Stomach (tissue), 9 donors: ENCODE results near the gene TBXAS1. TPM values are rescaled to one million over a fixed set of nuclear protein-coding genes. Genes with fewer than 3 reads are reported as not detected.

ENCODE experiments used
- DNase-seq, 2 donors: peaks; one replicate each; pipeline versions ENCODE4 v3.0.0 to v3.0.0-alpha.2; 2013 to 2019
- H3K27ac ChIP-seq, 5 donors: fragments of 200-600 bp in 4 of 5; sonication (generic) in 4 of 5; one replicate each; pipeline ENCODE4 v1.5.1; 2013 to 2019; ENCODE audit warnings: mild to moderate bottlenecking in 1 of 5, moderate library complexity in 1 of 5
- H3K27me3 ChIP-seq, 3 donors: fragments of 200-600 bp; sonication (generic); one replicate each; pipeline ENCODE4 v1.5.1; 2017 to 2019; ENCODE audit warnings: mixed run types in 1 of 3
- H3K36me3 ChIP-seq, 4 donors: fragments of 200-600 bp; sonication (generic); 1 replicate in 3 of 4; 2 replicates in 1 of 4; pipeline ENCODE4 v1.5.1; 2016 to 2019
- H3K4me1 ChIP-seq, 4 donors: fragments of 200-600 bp; sonication (generic); one replicate each; pipeline ENCODE4 v1.5.1; 2016 to 2019
- H3K4me3 ChIP-seq, 4 donors: fragments of 200-600 bp; sonication (generic) in 3 of 4; one replicate each; pipeline ENCODE4 v1.5.1; 2016 to 2019; ENCODE audit warnings: mild to moderate bottlenecking in 1 of 4
- H3K9me3 ChIP-seq, 4 donors: fragments of 200-600 bp; sonication (generic); one replicate each; pipeline ENCODE4 v1.5.1; 2016 to 2019
- EP300 ChIP-seq: sonication (generic); formaldehyde crosslinking; IDR thresholded peaks from one replicate; pipeline ENCODE4 v1.6.1; 2017; ENCODE audit warnings: antibody characterized with exemption
- POLR2A ChIP-seq, 4 donors: fragments of 450-650 bp; IDR thresholded peaks; one replicate each; pipeline ENCODE4 v1.6.1; 2016; ENCODE audit warnings: antibody characterized with exemption in 4 of 4, control low read depth in 2 of 4, mild to moderate bottlenecking in 1 of 4, moderate library complexity in 1 of 4
- POLR2AphosphoS5 ChIP-seq, 3 donors: sonication (generic); formaldehyde crosslinking; IDR thresholded peaks; one replicate each; pipeline ENCODE4 v1.6.1; 2016; ENCODE audit warnings: antibody characterized with exemption in 3 of 3
- WGBS, 5 donors: extraction: QIAGEN DNeasy Blood & Tissue Kit in 3 of 5; methylation state at CpG; one replicate each; pipeline versions ENCODE4 v1.1.5 to v1.1.7; 2013 to 2018; 5-methylcytosine and 5-hydroxymethylcytosine counted together
- intact Hi-C: fragments of 100-400 bp; cut with DNase I; formaldehyde crosslinking; loops from one replicate; pipeline ENCODE4 v1.15.1; 2023; ENCODE audit warnings: low total_unique reads
- polyA plus RNA-seq, 3 donors: library from polyadenylated mRNA; stranded (reverse); fragments of 200-250 nt; gene quantifications; one replicate each; pipeline ENCODE4 v1.2.3, GENCODE V29; 2013
- total RNA-seq, 5 donors: library from RNA; depleted of rRNA; stranded (reverse); fragments of >200 nt; gene quantifications; one replicate each; pipeline versions ENCODE4 v1.1.0 to v1.2.3, GENCODE V29; 2014 to 2016
- TF ChIP-seq, protein P1 (sequence below), 7 experiments: fragments of 450-650 bp in 4 of 7; fragments of 200-600 bp in 3 of 7; sonication (generic) in 3 of 7; IDR thresholded peaks; one replicate each; pipeline ENCODE4 v1.5.1; 2016 to 2019; ENCODE audit warnings: antibody characterized with exemption in 7 of 7, control low read depth in 2 of 7, mild to moderate bottlenecking in 1 of 7
- donor health status: healthy with polysubstance abuse.
- donor health status: Bipolar disorder and iron deficiency.
- donor health status: healthy.

TBXAS1 gene
- total and polyA plus RNA-seq, 8 donors = 1.4 to 92.8 (median 15.1) TPM

DNA sequence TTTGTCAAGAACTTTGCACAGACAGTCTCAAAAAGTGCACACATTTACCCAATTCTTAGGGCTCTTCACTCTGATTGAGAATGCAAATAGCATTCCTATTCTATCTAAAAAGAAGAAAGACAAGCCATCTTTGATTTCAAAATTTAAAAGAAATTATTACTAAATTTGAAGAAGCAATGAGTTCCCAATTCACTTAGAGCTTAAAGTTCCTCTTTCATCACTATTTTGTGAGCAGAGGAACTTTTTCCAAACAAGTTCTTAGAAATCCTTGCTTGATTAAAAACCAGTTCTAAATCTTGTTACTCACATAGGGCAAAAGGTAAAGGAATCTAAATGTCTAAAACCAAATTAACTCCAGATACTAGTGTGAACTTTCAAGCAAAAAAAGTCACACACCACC, 56.4 kb downstream of the TBXAS1 start:
- no peak overlapping the region for H3K27ac ChIP-seq
- DNase-seq = no peak
- no peak overlapping the region for H3K4me3 ChIP-seq
- no peaks in the 10 kb centered on the region for H3K9me3 ChIP-seq
- H3K36me3 ChIP-seq = peaks cover 0 to 3% (median 0%) of the 10 kb centered on the region in 4 donors
- no peaks in the 10 kb centered on the region for H3K27me3 ChIP-seq
- peaks cover 0 to 28% (median 3%) of the 10 kb centered on the region in 4 donors for H3K4me1 ChIP-seq
- intact Hi-C loops = no loop called here
- TF ChIP-seq EP300 = no peak
- TF ChIP-seq POLR2A (IDR thresholded peaks at IDR 0.05) = no peak
- TF ChIP-seq POLR2AphosphoS5 (IDR thresholded peaks at IDR 0.05) = no peak
- TF ChIP-seq, protein P1, sequence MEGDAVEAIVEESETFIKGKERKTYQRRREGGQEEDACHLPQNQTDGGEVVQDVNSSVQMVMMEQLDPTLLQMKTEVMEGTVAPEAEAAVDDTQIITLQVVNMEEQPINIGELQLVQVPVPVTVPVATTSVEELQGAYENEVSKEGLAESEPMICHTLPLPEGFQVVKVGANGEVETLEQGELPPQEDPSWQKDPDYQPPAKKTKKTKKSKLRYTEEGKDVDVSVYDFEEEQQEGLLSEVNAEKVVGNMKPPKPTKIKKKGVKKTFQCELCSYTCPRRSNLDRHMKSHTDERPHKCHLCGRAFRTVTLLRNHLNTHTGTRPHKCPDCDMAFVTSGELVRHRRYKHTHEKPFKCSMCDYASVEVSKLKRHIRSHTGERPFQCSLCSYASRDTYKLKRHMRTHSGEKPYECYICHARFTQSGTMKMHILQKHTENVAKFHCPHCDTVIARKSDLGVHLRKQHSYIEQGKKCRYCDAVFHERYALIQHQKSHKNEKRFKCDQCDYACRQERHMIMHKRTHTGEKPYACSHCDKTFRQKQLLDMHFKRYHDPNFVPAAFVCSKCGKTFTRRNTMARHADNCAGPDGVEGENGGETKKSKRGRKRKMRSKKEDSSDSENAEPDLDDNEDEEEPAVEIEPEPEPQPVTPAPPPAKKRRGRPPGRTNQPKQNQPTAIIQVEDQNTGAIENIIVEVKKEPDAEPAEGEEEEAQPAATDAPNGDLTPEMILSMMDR (IDR thresholded peaks at IDR 0.05) = no peak

DNA sequence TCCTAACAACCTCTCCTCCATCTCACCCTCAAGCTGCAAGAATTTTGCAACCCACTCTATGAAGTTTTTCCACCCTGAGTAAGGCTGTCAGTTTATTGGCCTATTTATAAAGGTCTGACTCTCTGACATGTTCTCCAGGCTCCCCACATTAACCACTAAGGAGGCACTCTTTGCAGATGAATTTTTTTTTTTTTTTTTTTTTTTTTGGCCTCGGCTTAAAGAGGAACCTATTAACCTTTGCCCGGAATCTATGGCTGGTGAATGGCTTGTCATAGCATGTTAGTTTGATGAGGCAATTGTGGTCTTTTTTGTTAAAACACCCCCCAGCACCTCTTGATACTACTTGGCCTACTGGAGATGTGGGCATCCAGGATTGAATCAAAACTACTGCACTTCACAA, 57.1 kb downstream of the TBXAS1 start:
- Histone ChIP-seq H3K4me3 (no peak overlapping the region), H3K27ac (no peak overlapping the region), H3K36me3 (peaks cover 0 to 3% (median 0%) of the 10 kb centered on the region in 4 donors), H3K9me3 (no peaks in the 10 kb centered on the region), H3K27me3 (no peaks in the 10 kb centered on the region), H3K4me1 (peaks cover 0 to 28% (median 3%) of the 10 kb centered on the region in 4 donors)
- DNase-seq = no peak
- intact Hi-C loops = no loop called here
- 50 to 86% (median 73%) methylated on average over 2 of the region's 2 CpGs for WGBS, 5 donors
- TF ChIP-seq, protein P1 (IDR thresholded peaks at IDR 0.05) = no peak
- TF ChIP-seq EP300 (no peak), POLR2A (IDR thresholded peaks at IDR 0.05) (no peak), POLR2AphosphoS5 (IDR thresholded peaks at IDR 0.05) (no peak)

DNA sequence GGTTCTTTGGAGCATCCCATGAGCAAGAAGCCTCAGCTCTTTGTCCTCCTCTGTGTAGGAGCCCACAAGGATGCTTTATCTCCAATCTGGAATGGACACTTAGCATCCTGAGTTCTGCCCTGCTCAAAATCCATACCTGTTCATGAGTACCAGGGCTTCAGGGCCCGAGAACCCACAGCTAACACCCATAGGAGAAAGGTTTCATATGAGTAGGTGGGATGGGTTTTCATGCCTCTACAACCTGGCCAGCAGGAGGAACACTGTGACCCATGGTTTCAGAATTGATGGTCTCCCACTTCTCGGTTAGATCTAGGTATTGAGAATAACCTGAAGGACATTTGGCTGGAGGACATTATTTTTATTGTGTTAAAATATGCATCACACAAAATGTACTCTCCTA, 57.8 kb downstream of the TBXAS1 start:
- H3K27ac ChIP-seq = no peak overlapping the region
- no peaks in the 10 kb centered on the region for H3K36me3 ChIP-seq
- intact Hi-C loops = no loop called here
- TF ChIP-seq POLR2AphosphoS5 (IDR thresholded peaks at IDR 0.05) = no peak
- TF ChIP-seq POLR2A (IDR thresholded peaks at IDR 0.05) = no peak
- no peak for TF ChIP-seq EP300
- TF ChIP-seq, protein P1 (IDR thresholded peaks at IDR 0.05) = no peak
- H3K4me1 ChIP-seq = peaks cover 0 to 28% (median 3%) of the 10 kb centered on the region in 4 donors
- WGBS, 5 donors = 86 to 98% (median 97%) methylated on average over 2 of the region's 2 CpGs
- H3K27me3 ChIP-seq = no peaks in the 10 kb centered on the region
- no peak overlapping the region for H3K4me3 ChIP-seq
- no peak for DNase-seq
- H3K9me3 ChIP-seq = no peaks in the 10 kb centered on the region

DNA sequence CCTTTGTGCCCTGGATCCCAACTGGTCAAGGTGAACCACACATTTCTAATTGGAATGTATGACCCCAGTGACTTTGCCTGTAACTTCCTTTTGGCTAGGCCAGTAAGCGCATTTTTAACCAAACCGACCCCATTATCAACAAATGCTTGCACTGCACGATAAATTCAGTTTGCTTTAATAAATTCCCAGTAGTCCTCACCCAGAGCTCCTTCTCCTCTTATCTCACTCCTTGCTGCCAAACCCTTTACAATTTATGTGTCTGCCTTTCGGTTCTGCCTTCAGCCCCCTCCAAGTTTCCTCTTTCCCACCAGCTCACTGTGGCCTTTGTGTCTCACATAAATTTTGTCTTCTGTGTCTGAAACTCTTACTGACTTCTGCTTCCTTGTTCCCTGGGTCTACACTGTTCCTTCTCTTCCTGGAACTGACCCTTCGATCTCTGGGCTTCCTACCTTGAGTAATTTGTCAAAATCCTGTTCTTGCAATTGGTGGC, 59.0 kb downstream of the TBXAS1 start:
- Histone ChIP-seq H3K36me3 (no peaks in the 10 kb centered on the region), H3K9me3 (no peaks in the 10 kb centered on the region), H3K4me3 (no peak overlapping the region), H3K27me3 (no peaks in the 10 kb centered on the region), H3K4me1 (peaks cover 0 to 28% (median 3%) of the 10 kb centered on the region in 4 donors), H3K27ac (peak overlapping the region; percentile 2 to 73 (median 38))
- TF ChIP-seq POLR2A (IDR thresholded peaks at IDR 0.05) (no peak), POLR2AphosphoS5 (IDR thresholded peaks at IDR 0.05) (no peak), EP300 (no peak)
- TF ChIP-seq, protein P1 (IDR thresholded peaks at IDR 0.05) = no peak
- no peak for DNase-seq
- WGBS, 5 donors = 24 to 53% (median 43%) methylated on average over 5 of the region's 5 CpGs
- intact Hi-C loops = no loop called here
